DND-41 (cell line): Measurements from ENCODE around the gene FGD6.

Source experiments
- CTCF ChIP-seq: IDR thresholded peaks from 2 replicates; pipeline ENCODE4 v1.5.1; 2012; ENCODE audit warnings: borderline replicate concordance, low read length, moderate library complexity, mild to moderate bottlenecking; ENCODE audit not compliant: poor library complexity, severe bottlenecking; ENCODE audit errors: extremely low read depth
- EZH2 ChIP-seq: IDR thresholded peaks from 3 replicates; pipeline ENCODE4 v1.6.1; 2012; ENCODE audit warnings: borderline replicate concordance, low read depth, mild to moderate bottlenecking, moderate library complexity, low read length, inconsistent platforms; ENCODE audit not compliant: severe bottlenecking

- TF ChIP-seq CTCF (no peak), EZH2 (no peak)
Measured at GRCh38 chr12:95143621-95144205, 73.6 kb downstream of the FGD6 start.
